Ovary (tissue), 3 donors: ENCODE results near the gene ACLY.

Source experiments
- CTCF ChIP-seq, 3 donors: fragments of 450-650 bp in 2 of 3; fragments of 200-600 bp in 1 of 3; IDR thresholded peaks; one replicate each; pipeline versions ENCODE4 v1.5.1 to v1.8.0; 2016 to 2022; ENCODE audit warnings: antibody characterized with exemption in 3 of 3, mild to moderate bottlenecking in 1 of 3
- EP300 ChIP-seq: sonication (generic); formaldehyde crosslinking; IDR thresholded peaks from one replicate; pipeline ENCODE4 v1.6.1; 2017; ENCODE audit warnings: antibody characterized with exemption
- donor health status: DM: no; HTN: no; CAD: no.

DNA sequence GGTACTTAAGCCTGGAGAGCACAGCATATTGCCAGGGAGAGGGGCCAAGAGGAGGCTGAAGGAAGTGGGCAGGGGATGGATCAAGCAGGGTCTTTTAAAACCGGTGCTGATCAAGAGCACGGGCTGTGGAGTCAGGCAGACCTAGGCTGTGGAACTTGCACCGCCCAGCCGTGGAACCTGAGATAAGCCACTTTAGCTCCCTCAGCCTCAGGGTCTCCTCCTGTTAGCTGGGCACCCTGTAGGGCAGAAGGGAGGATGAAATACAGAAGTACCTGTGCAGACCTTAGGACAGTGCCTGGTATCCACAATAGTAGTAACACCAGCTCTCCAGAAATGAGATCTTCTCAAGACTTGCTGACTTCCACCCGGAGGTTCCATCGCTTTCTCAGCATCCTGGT, 20.9 kb upstream of the ACLY start:
- TF ChIP-seq CTCF (IDR thresholded peaks at IDR 0.05) (no peak), EP300 (no peak)
